Psoas muscle (tissue), 8 donors: ENCODE data around the gene CA5A. TPM values are rescaled to one million over a fixed set of nuclear protein-coding genes. Genes with fewer than 3 reads are reported as not detected.
"Not testable (repeated sequence)": the region's sequence is repeated elsewhere in the genome, so short reads cannot be mapped to it uniquely, and the experiment has no call there.

Experiments
- ATAC-seq, 4 donors: fragments of 200-7000 bp; cut with Tn5 transposase; one replicate each; pipeline ENCODE4 v1.9.1; 2020; ENCODE audit warnings: moderate library complexity in 3 of 4, mild to moderate bottlenecking in 2 of 4
- DNase-seq, 2 donors: peaks; one replicate each; pipeline ENCODE4 v3.0.0-alpha.2; 2020
- H3K27ac ChIP-seq: fragments of 200-600 bp; one replicate; pipeline ENCODE4 v1.8.0; 2022
- H3K27me3 ChIP-seq, 3 donors: fragments of 200-600 bp in 1 of 3; one replicate each; pipeline versions ENCODE4 v1.6.1 to v1.8.0; 2013 to 2022; ENCODE audit warnings: low read length in 2 of 3, mild to moderate bottlenecking in 2 of 3, moderate library complexity in 1 of 3; ENCODE audit not compliant: insufficient read depth in 3 of 3
- H3K36me3 ChIP-seq, 2 donors: fragments of 200-600 bp in 1 of 2; one replicate each; pipeline versions ENCODE4 v1.6.1 to v1.8.0; 2013 to 2022; ENCODE audit warnings: low read depth in 1 of 2, mild to moderate bottlenecking in 1 of 2, moderate library complexity in 1 of 2; ENCODE audit not compliant: insufficient read depth in 1 of 2
- H3K4me1 ChIP-seq: fragments of 200-600 bp; one replicate; pipeline ENCODE4 v1.8.0; 2022
- H3K4me3 ChIP-seq: fragments of 200-600 bp; one replicate; pipeline ENCODE4 v1.8.0; 2022; ENCODE audit warnings: mild to moderate bottlenecking
- H3K9me3 ChIP-seq: fragments of 200-600 bp; one replicate; pipeline ENCODE4 v1.8.0; 2022
- CTCF ChIP-seq: fragments of 200-600 bp; IDR thresholded peaks from one replicate; pipeline ENCODE4 v1.8.0; 2022; ENCODE audit warnings: antibody characterized with exemption
- WGBS, 3 donors: extraction: QIAGEN DNeasy Blood & Tissue Kit; methylation state at CpG; one replicate each; pipeline versions ENCODE4 v1.1.6 to v1.1.7; 2013; 5-methylcytosine and 5-hydroxymethylcytosine counted together
- intact Hi-C, 2 donors: fragments of 100-400 bp; cut with DNase I; formaldehyde crosslinking; loops; one replicate each; pipeline versions ENCODE4 v1.11.0 to v1.14.2; 2022
- polyA plus RNA-seq, 3 donors: library from polyadenylated mRNA; stranded (reverse); fragments of 200-250 nt; gene quantifications; one replicate each; pipeline ENCODE4 v1.2.3, GENCODE V29; 2013
- total RNA-seq, 4 donors: library from RNA; stranded (reverse); fragmentation: NEBNext Ultra II Directional in 2 of 4; extraction: Animal tissue kit (Norgen Biotek cat#: 25700) in 2 of 4; gene quantifications; one replicate each; pipeline versions ENCODE4 v1.2.1 to v1.2.4, GENCODE V29; 2021 to 2023
- donor health status: healthy with polysubstance abuse.
- donor health status: DM: no; HTN: no; CAD: no; lungs with moderate emphysema.
- donor health status: Bipolar disorder and iron deficiency.
- donor health status: healthy.
- donor health status: DM: yes; HTN: yes; CAD: no.
- donor health status: DM: no; HTN: no; CAD: no.
- donor health status: DM: no; HTN: no; CAD: no.
- donor health status: DM: yes; HTN: yes; CAD: no.

CA5A gene
- total and polyA plus RNA-seq, 7 donors = 0.12 TPM; not detected in 6

- ATAC-seq (no peak), DNase-seq (no peak)
- Histone ChIP-seq H3K4me1 (no peaks in the 10 kb centered on the region), H3K4me3 (no peak overlapping the region), H3K27me3 (peaks cover 0 to 9% (median 2%) of the 10 kb centered on the region in 3 donors), H3K36me3 (no peaks in the 10 kb centered on the region), H3K27ac (no peak overlapping the region), H3K9me3 (no peaks in the 10 kb centered on the region)
- WGBS, 3 donors = 45 to 50% (median 47%) methylated on average over 22 to 24 of the region's 24 CpGs
- intact Hi-C loops = no loop called here
- no peak for TF ChIP-seq CTCF
These were observed 54.8 kb downstream of the CA5A start for GRCh38 chr16:87881324-87882200.

GRCh38 chr16:87880117-87880696 is 56.1 kb downstream of the CA5A start:
- peaks cover 0 to 14% (median 2%) of the 10 kb centered on the region in 3 donors for H3K27me3 ChIP-seq
- H3K36me3 ChIP-seq = no peaks in the 10 kb centered on the region
- DNase-seq (no peak), ATAC-seq (no peak)
- no peak for TF ChIP-seq CTCF
- H3K9me3 ChIP-seq = no peaks in the 10 kb centered on the region
- no peaks in the 10 kb centered on the region for H3K4me1 ChIP-seq
- no peak overlapping the region for H3K4me3 ChIP-seq
- no peak overlapping the region for H3K27ac ChIP-seq
- intact Hi-C loops = no loop called here
- WGBS, 3 donors = 57 to 62% (median 62%) methylated on average over 13 to 17 of the region's 17 CpGs

- ATAC-seq, H3K9me3 ChIP-seq, H3K4me1 ChIP-seq, intact Hi-C loops, H3K36me3 ChIP-seq, H3K4me3 ChIP-seq, H3K27ac ChIP-seq, DNase-seq: not testable (repeated sequence)
- H3K27me3 ChIP-seq = peaks cover 0 to 14% (median 7%) of the 10 kb centered on the region in 3 donors
- 94 to 96% (median 96%) methylated on average over 5 of the region's 5 CpGs for WGBS, 3 donors
These were observed 56.8 kb downstream of the CA5A start for GRCh38 chr16:87879411-87880013.

- Histone ChIP-seq H3K4me1 (no peaks in the 10 kb centered on the region), H3K4me3 (no peak overlapping the region), H3K36me3 (no peaks in the 10 kb centered on the region), H3K9me3 (no peaks in the 10 kb centered on the region), H3K27me3 (peaks cover 0 to 14% (median 7%) of the 10 kb centered on the region in 3 donors), H3K27ac (no peak overlapping the region)
- intact Hi-C loops = no loop called here
- WGBS, 3 donors = 40 to 53% (median 52%) methylated on average over 5 of the region's 5 CpGs
- no peak for DNase-seq
- no peak for ATAC-seq
- TF ChIP-seq CTCF = no peak
These were observed 57.6 kb downstream of the CA5A start for GRCh38 chr16:87878704-87879103.

GRCh38 chr16:87877942-87878507 is 58.3 kb downstream of the CA5A start:
- H3K27ac ChIP-seq = no peak overlapping the region
- H3K9me3 ChIP-seq = no peaks in the 10 kb centered on the region
- H3K36me3 ChIP-seq = no peaks in the 10 kb centered on the region
- no peak for TF ChIP-seq CTCF
- H3K4me1 ChIP-seq = no peaks in the 10 kb centered on the region
- no peak overlapping the region for H3K4me3 ChIP-seq
- WGBS, 3 donors = 78 to 84% (median 80%) methylated on average over 19 of the region's 19 CpGs
- peak in 1 of 4 donors; percentile 31 for ATAC-seq
- no peak for DNase-seq
- H3K27me3 ChIP-seq = peaks cover 0 to 14% (median 7%) of the 10 kb centered on the region in 3 donors
- intact Hi-C loops = no loop called here
